NCI-H1930 (cell line): Measurements from ENCODE around the gene CYBRD1.
A peak's percentile ranks its signal among the peaks of the same experiment; 100 is the strongest.
"Not testable (repeated sequence)": the region's sequence is repeated elsewhere in the genome, so short reads cannot be mapped to it uniquely, and the experiment has no call there.

Experiments used
- DNase-seq, 2 experiments: peaks; one replicate each; lab custom pipeline; 2025; lab: John Stamatoyannopoulos, UW

Gene CYBRD1

DNA sequence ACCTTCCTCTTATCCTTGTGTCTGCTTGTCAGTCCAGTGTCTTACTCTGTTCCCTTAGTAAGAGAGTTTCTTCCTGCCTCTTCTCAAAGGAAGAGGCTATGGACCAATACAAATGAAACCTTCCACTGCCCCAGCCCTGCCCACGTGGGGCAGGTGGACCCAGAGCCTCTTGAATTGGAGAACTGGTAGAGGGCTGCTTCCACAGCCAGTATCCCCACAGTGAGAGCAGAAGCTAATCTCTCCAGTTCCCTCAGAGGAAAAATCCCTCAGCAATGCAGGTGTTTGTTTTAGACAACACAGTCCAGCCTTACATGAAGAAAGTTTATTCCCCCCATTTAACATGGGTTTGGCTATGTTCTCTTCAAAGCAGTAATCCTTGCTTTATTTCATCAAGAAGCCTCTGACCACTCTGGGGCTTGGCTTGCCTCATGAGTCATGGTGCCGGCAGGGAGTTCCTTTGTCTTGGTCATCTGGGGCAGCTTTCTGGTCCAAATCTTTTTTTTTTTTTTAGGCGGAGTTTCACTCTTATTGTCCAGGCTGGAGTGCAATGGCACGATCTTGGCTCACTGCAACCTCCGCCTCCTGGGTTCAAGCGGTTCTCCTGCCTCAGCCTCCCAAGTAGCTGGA is 6.5 kb upstream of the CYBRD1 start:
- no peak for DNase-seq

DNA sequence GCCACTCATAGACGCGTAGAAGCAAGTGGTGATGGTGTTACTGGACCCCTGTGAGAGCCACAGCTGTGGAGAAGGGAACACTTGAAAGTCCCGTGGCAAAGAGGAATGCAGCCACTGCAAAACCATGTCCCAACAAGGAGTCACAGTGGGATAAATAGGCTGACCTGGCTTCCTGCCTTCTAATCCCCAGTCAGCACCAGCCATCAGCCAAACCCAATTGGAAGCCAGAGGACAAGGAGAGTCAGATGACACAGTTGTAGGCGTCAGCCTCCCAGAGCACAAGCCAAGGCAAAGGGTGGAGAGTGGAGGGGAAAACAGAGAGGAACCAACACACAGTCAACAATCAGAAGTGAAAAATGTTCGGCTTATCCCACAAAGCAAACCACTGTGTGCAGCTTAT is 5.5 kb upstream of the CYBRD1 start:
- DNase-seq, result no peak

DNA sequence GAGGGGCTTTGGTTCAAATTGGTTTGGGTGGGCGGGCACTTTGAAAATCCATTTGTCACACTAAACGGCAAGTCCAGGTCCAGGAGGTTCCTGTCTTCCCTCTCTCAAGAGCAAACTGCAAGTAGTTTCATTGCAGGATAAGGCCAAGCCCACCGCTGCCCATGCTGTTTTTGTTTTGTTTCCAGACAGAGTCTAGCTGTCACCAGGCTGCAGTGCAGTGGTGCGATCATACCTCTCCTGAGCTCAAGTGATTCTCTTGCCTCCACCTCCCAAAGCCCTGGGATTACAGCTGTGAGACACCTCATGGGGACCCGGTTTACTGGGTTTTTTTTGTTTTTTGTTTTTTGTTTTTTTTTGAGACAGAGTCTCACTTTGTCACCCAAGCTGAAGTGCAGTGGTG is 1.8 kb upstream of the CYBRD1 start:
- no peak for DNase-seq

DNA sequence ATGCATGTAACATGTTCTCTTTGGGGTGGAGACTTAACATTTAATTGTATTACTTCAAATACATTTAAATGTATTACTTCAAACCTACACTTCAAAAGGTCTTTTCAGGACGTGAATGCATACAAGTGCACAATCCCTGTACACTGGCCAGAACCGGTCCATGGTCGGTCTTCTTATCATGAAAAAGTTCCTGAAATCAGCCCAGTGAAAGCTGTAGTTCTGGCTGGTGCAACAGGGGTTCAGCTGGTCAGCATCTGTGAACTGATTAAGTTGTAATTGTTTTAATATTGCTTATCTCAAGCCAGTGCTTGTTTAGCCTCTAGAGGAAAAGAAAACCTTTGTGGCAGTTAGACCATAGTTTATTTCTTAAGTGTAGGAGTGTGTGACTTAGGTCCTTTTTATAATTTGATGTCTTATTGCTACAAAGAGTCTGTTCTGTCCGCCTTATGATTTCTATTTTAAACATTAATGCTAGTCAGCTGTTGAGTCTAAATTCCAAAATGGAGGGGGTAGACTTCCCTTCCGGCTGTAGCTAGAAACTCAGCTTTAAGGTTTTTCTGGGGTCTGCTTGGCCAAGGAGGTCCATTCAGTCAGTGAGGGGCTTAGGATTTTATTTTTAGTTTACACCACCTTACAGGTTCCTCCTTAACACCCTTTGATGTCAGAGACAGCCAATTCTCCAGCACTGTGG is 768 bp upstream of the CYBRD1 start:
- no peak for DNase-seq

- no peak for DNase-seq
These were observed 464 bp downstream of the CYBRD1 start for GRCh38 chr2:171522788-171523087.

DNA sequence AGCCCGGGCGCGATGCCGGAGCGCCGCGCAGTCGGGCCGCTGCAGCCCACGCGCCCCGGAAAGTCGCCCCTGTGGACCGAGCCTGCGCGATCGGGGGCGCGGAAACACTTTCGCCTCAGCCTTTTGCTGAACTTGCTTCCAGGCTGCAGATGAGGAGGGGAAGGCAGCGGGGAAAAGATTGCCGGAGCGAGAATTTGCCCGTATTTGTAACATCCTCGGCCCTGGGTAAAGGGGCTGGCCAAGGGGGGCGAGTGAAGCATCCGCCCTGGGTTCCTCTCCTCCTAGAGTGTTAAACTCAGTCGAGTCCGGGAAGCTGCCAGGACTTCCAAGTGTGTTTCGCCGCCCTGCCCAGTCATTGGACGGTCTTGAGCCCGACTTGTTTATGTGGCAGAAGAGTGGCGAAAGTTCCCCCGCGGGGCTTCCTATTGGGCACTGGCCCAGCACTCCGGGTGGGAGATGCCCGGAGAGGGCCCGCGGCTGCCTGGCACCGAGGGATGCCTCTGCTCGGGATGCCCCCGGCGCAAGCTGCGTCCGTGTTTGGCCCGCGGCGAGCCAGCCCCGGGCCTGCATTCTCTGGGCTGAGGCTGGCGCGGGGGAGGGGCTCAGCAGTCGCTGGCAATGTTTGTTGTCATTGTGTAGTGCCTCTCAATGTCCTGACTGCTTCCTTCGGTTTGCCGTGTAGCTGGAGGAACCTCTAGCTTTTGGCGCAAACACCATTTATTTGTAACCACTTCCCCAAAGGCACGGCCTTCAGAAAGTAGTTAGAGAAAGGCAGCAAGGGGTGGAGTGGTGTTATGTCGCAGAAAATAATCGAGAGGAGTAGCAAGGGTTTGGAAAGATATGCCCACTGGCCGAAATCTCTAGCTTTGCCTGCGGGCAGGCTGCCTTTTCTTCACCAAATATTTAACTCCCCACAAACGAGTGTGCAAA is 1.1 kb downstream of the CYBRD1 start:
- no peak for DNase-seq

DNA sequence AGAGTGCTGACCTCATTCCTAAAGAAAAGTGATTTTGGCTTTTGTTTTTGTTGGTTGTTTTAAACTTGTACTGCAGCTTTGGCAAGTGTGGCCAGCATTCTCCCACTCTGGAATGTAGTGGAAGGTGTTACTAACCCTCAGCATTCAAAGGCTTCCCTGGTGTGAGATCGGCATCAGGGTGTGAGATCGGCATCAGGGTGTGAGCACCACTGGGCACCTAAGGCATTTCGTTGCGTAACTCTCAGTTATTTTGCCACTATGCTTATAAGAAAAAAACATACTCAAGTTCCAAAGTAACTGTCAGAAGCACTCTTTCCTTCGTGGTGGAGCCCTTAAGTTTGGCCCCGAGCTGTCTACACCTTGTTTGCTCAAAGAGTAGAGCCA is 1.7 kb downstream of the CYBRD1 start:
- DNase-seq, result no peak

GRCh38 chr2:171529914-171530313 is 7.6 kb downstream of the CYBRD1 start:
- DNase-seq, result no peak

DNA sequence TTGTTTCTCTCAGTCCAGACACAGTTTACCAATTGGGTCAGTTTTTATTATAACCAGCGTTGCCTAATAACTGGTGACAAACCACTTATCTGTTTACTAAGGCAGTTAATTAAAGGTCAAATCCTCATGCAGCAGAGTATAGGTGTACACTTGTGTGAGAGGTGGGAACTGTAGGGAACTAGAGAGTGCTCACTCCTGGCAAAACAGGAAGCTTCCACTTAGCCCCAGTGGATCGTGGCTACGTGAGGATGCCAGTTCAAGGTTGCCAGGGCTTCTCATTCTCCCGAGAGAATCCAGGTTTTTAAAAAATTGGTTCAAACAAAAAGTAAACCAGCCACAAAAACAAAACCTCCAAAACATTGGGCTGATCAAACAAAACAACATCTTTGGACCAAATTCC is 8.1 kb downstream of the CYBRD1 start:
- no peak for DNase-seq

DNA sequence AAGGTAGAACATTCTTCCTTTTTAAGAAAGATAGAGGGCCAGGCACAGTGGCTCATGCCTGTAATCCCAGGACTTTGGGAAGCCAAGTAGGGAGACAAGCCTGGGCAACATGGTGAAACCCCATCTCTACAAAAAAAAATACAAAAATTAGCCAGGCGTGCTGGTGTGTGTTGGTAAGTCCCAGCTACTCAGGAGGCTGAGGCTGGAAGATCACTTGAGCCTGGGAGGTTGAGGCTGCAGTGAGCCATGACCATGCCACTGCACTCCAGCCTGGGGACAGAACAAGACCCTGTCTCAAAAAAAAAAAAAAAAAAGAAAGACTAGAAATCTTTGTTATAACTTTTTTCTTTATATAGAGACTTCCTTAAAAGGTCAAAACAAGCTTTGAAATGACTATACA is 8.6 kb downstream of the CYBRD1 start:
- not testable (repeated sequence) for DNase-seq

DNA sequence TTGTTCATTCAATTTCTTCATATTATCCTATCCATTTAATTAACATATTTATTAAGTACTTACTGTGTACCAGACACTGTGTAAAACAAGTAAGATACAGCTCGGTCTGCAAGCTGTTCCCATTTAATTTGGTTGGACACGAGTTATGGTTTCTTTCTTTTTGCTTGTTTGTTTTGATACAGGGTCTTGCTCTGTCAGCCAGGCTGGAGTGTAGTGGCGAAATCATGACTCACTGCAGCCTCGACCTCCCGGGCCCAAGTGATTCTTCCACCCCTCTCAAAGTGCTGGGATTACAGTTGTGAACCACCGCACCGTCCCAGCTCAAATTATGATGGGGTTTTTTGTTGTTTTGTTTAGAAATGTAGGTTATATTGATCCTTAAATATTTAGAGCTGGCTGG is 9.0 kb downstream of the CYBRD1 start:
- DNase-seq, result no peak

- DNase-seq, result no peak
These were observed 9.7 kb downstream of the CYBRD1 start for GRCh38 chr2:171531836-171532450.

GRCh38 chr2:171533331-171533730 is 11.1 kb downstream of the CYBRD1 start:
- DNase-seq, result no peak

GRCh38 chr2:171535528-171535927 is 13.3 kb downstream of the CYBRD1 start:
- DNase-seq, result not testable (repeated sequence)

DNA sequence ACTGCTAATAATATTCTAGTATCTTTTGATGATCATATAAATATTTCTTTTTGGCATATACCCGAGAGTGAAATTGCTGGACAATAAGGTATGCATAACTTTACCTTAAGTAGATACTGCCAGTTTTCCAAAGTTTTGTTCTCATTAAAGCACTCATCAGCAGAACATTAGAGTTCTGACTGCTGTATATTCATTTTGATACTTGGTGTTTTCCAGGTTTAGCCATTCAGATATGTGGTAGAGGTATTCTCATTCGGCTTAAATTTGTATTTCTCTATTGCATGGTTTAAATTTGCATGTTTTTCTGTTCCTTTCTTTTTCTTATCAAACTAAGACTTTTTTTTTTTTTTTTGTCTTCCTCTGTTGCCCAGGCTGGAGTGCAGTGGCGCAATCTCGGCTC is 18.2 kb downstream of the CYBRD1 start:
- no peak for DNase-seq

DNA sequence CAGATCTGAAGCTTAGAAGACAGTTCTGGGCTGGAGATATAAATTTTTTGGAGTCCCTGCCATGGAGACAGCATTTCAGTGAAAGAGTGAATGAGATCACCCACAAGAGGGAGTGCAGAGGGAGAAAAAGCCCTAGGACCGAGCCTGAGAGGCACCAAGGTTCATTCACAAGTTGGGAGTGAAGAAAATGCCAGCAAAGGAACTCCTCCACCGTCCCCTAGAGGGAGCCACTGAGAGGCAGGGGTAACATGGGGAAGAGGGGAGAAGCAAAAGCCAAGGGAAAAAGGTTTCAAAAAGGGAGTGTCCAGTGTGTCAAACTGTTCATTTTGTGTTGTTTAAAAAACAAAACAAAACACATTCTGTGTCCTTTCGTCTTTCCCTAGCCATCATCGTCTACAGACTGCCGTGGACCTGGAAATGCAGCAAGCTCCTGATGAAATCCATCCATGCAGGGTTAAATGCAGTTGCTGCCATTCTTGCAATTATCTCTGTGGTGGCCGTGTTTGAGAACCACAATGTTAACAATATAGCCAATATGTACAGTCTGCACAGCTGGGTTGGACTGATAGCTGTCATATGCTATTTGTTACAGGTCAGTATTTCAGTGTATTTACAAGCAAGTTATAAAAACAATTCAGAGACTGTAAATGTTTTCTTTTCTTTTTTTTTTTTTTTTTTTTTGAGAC is 19.1 kb downstream of the CYBRD1 start:
- peak; percentile 19 to 72 for DNase-seq

DNA sequence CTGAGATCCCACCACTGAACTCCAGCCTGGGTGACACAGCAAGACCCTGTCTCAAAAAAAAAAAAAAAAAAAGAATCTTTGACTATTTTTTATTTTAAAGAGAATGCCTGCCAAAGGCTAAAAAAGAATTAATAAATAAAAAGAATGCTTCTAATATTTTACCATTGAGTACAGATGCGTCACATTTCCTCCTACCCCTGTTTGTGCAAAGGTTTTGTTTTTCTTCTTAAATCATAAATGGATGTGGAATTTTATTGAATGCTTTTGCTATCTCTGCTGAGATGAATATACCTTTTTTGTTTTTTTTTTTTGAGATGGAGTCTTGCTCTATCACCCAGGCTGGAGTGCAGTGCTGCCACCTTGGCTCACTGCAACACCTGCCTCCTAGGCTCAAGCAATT is 22.8 kb downstream of the CYBRD1 start:
- no peak for DNase-seq

GRCh38 chr2:171547256-171547655 is 25.0 kb downstream of the CYBRD1 start:
- DNase-seq, result no peak

DNA sequence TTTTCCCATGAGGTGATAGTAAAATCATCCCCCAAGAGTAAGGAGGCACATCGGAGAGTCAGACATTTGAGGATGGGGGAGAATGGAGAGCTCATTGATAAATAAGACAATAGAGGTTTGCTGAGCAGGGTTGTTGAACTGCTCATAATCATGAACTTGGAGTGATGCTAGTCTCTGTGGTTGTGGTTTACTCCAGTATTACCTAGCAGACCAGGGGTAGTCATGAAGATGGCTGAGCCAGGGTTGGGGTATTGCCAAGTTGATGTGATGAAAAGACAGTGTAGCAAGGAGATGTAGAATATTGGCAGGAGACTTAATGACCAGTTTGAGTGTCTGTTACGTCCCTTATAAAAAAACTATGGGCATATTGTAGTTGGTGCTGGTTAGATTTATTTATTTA is 25.4 kb downstream of the CYBRD1 start:
- DNase-seq, result no peak

- no peak for DNase-seq
These were observed 28.3 kb downstream of the CYBRD1 start for GRCh38 chr2:171550613-171551012.

DNA sequence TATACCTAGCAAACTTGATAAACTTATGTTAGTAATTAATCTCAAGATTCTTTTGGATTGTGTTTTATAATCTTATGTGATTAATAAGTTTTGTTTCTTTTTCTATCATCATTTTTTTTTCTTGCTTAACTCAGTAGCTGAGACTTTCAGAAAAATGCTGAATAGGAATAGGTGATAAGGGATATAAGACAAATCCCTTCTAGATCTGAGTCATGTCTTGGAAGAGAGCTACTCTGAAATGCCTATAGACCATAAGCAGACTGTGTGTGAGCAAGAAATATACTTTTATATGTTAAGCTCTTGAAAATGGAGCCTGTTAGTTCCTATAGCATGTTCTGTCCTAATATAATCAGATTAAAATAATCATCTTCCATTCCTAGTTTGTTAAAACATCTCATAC is 29.6 kb downstream of the CYBRD1 start:
- DNase-seq, result no peak

DNA sequence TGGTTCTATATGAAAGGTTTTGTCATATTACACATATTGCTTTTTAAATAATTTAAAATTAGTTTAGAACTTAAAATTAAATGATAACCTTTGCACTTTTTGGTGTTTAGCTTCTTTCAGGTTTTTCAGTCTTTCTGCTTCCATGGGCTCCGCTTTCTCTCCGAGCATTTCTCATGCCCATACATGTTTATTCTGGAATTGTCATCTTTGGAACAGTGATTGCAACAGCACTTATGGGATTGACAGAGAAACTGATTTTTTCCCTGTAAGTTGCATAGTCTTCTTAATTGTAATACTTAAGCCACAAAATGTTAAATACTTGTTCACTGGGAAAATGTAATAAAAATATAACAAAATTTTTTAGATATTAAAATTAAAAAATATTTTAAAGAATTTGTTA is 31.0 kb downstream of the CYBRD1 start:
- DNase-seq, result no peak
